ENCODE results near the gene MYO7B. TPM values are rescaled to one million over a fixed set of nuclear protein-coding genes. Genes with fewer than 3 reads are reported as not detected.

Gene MYO7B
- total RNA-seq, 4 donors from 2014 or later, result 0.27 to 0.77 (median 0.54) TPM; not detected in 1

DNA sequence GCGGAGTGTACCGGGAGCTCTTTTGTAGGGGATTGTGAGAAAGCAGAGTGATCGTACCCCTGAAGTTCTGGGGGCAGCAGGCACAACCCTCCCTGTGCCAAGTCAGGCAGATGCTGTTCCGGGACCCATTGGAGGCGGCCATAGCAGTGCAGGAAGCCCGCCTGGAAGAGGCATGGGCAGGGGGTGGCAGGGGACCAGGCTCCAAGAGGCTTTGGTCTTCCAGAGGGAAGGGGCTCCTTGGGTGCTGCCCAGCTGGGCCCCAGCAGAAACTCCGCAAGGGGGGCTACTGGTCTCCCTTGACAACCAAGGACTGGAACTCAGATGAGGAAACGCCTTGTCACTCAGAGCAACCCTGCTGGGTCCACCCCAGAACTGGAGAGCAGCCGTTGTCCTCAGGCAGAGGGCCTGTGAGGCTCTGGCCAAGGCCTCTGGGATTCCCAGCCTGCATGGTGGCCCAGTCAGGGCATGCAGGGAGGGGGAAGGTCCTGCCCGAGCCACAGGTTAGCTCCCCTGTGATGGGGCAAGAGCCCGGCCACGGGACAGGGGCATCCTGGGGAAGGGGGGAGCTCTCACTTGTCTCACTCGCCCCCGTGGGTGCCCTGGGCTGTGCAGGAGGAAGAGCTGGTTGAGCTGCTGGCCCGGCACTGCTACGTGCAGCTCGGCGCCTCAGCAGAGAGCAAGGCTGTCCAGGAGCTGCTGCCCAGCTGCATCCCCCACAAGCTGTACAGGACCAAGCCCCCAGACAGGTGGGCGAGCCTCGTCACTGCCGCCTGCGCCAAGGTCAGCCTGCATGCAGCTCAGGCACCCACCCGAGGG, 89.5 kb downstream of the MYO7B start:
- no peak overlapping the region for H3K27ac ChIP-seq
- no peak for ATAC-seq
- peaks cover 0 to 4% (median 0%) of the 10 kb centered on the region in 3 donors for H3K4me1 ChIP-seq
- no peaks in the 10 kb centered on the region for H3K9me3 ChIP-seq
- 90% methylated on average over 2 of the region's 23 CpGs; no CpG with 5 or more reads in 1 of the 2 donors for WGBS, 2 donors (ENCODE audit: low coverage in 1 of 2)
- no peak for TF ChIP-seq POLR2AphosphoS5 (IDR thresholded peaks at IDR 0.05)
- no peak for TF ChIP-seq POLR2A (IDR thresholded peaks at IDR 0.05)
- TF ChIP-seq, protein P1, sequence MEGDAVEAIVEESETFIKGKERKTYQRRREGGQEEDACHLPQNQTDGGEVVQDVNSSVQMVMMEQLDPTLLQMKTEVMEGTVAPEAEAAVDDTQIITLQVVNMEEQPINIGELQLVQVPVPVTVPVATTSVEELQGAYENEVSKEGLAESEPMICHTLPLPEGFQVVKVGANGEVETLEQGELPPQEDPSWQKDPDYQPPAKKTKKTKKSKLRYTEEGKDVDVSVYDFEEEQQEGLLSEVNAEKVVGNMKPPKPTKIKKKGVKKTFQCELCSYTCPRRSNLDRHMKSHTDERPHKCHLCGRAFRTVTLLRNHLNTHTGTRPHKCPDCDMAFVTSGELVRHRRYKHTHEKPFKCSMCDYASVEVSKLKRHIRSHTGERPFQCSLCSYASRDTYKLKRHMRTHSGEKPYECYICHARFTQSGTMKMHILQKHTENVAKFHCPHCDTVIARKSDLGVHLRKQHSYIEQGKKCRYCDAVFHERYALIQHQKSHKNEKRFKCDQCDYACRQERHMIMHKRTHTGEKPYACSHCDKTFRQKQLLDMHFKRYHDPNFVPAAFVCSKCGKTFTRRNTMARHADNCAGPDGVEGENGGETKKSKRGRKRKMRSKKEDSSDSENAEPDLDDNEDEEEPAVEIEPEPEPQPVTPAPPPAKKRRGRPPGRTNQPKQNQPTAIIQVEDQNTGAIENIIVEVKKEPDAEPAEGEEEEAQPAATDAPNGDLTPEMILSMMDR (IDR thresholded peaks at IDR 0.05), result no peak
- TF ChIP-seq EP300 (IDR thresholded peaks at IDR 0.05), result no peak
- no peaks in the 10 kb centered on the region for H3K36me3 ChIP-seq
- peaks cover 77% of the 10 kb centered on the region for H3K27me3 ChIP-seq
- H3K4me3 ChIP-seq, result no peak overlapping the region

DNA sequence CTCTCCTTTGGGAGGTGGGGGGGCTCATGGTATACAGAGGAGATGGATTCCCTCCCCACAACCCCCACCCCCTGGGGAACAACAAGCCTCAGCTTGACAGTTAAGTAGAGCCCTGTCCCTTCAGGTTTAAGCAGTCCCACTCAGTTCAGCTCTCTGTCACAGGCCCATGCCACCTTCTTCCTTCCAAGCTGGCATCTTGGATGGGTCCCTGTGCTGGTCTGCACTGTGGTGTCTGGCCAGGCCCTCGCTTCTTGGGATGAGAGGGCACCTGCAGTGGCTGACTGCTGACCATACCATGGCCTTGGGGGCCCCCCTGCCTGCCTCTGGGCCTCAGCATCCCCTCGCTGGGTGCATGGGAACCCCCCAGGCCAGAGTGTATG, 90.1 kb downstream of the MYO7B start:
- Histone ChIP-seq H3K4me3 (no peak overlapping the region), H3K27ac (no peak overlapping the region), H3K4me1 (peaks cover 0 to 10% (median 0%) of the 10 kb centered on the region in 3 donors), H3K9me3 (no peaks in the 10 kb centered on the region), H3K36me3 (no peaks in the 10 kb centered on the region), H3K27me3 (peaks cover 72% of the 10 kb centered on the region)
- TF ChIP-seq, protein P1 (IDR thresholded peaks at IDR 0.05), result no peak
- TF ChIP-seq POLR2AphosphoS5 (IDR thresholded peaks at IDR 0.05) (no peak), POLR2A (IDR thresholded peaks at IDR 0.05) (no peak), EP300 (IDR thresholded peaks at IDR 0.05) (no peak)
- no CpG with 5 or more reads among the region's 2 CpGs for WGBS, 2 donors (ENCODE audit: low coverage in 1 of 2)
- no peak for ATAC-seq

DNA sequence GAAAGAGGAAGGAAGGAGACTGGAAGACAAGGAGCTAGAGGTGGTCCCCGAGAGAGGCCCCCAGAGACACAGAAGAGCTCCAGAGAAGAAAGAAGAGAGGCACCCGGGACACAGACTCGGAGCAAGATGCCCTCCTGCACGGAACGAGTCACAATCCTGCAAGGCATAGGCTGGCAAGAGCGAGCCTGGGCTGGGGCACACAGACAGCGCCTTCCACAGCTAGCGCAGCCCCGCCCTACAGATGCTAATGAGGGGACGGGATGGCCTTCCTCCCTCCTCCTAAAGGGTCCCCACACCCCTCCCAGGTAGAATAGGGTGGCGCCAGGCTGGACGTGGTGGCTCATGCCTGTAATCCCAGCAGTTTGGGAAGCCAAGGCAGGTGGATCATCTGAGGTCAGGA, 90.7 kb downstream of the MYO7B start:
- no peaks in the 10 kb centered on the region for H3K9me3 ChIP-seq
- no peaks in the 10 kb centered on the region for H3K36me3 ChIP-seq
- WGBS, 2 donors (ENCODE audit: low coverage in 1 of 2), result 41 to 66% methylated on average over 2 to 7 of the region's 12 CpGs
- no peak for ATAC-seq
- H3K4me1 ChIP-seq, result peaks cover 0 to 16% (median 2%) of the 10 kb centered on the region in 3 donors
- TF ChIP-seq POLR2A (IDR thresholded peaks at IDR 0.05), result no peak
- TF ChIP-seq, protein P1 (IDR thresholded peaks at IDR 0.05), result no peak
- TF ChIP-seq EP300 (IDR thresholded peaks at IDR 0.05), result no peak
- TF ChIP-seq POLR2AphosphoS5 (IDR thresholded peaks at IDR 0.05), result no peak
- H3K4me3 ChIP-seq, result no peak overlapping the region
- peaks cover 72% of the 10 kb centered on the region for H3K27me3 ChIP-seq
- H3K27ac ChIP-seq, result no peak overlapping the region

DNA sequence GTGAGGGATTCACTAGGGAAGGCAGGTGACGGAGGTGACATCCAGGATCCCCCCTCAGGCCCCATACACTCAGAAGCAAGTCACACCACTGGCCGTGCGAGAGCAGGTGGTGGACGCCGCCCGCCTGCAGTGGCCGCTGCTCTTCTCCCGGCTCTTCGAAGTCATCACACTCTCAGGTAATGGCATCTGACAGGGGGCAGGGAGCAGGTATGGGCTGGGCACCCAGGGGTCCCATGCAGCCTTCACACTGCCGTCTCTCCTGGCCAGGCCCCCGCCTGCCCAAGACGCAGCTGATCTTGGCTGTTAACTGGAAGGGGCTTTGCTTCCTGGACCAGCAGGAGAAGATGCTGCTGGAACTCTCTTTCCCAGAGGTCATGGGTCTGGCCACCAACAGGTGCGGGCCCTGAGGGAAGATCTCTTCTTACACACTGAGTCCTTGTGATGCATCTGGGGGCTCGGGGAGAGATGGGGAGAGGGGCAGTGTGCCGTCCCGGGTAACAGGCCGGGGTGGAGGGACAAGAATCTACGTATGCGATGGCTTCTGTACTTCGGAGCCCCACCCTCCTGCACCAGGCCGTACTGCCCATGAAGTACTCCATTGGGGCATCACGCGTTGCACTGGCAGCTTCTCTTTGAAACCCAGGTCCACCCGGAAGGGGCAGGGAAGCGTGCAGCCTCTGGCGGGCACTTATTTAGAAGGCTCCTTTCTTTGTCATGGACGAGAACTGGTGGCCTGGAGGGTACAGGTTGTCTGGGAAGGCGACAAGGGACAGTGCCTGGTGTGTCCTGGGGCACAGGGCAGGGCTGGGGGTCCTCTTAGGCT, 91.6 kb downstream of the MYO7B start:
- no peak overlapping the region for H3K4me3 ChIP-seq
- TF ChIP-seq, protein P1 (IDR thresholded peaks at IDR 0.05), result no peak
- TF ChIP-seq EP300 (IDR thresholded peaks at IDR 0.05) (no peak), POLR2AphosphoS5 (IDR thresholded peaks at IDR 0.05) (no peak), POLR2A (IDR thresholded peaks at IDR 0.05) (no peak)
- H3K4me1 ChIP-seq, result peaks cover 0 to 26% (median 3%) of the 10 kb centered on the region in 3 donors
- ATAC-seq, result no peak
- H3K27me3 ChIP-seq, result peaks cover 64% of the 10 kb centered on the region
- no peak overlapping the region for H3K27ac ChIP-seq
- H3K36me3 ChIP-seq, result no peaks in the 10 kb centered on the region
- 69% methylated on average over 6 of the region's 28 CpGs; no CpG with 5 or more reads in 1 of the 2 donors for WGBS, 2 donors (ENCODE audit: low coverage in 1 of 2)
- no peaks in the 10 kb centered on the region for H3K9me3 ChIP-seq

All from gastroesophageal sphincter (tissue), 4 donors.